Small intestine (tissue), 7 donors: ENCODE results near the gene SOX21. TPM values are rescaled to one million over a fixed set of nuclear protein-coding genes. Genes with fewer than 3 reads are reported as not detected.

Experiments
- DNase-seq, 2 donors: peaks; one replicate each; pipeline versions ENCODE4 v3.0.0 to v3.0.0-alpha.2; 2013
- FAIRE-seq: peaks from 2 replicates; lab custom pipeline; 2012; peaks lifted over from hg19 to GRCh38; lab: Jason Lieb, UNC
- H3K27ac ChIP-seq, 3 donors: one replicate each; pipeline ENCODE4 v1.5.1; 2013; ENCODE audit warnings: low read length in 2 of 3, mild to moderate bottlenecking in 2 of 3, control low read depth in 1 of 3, inconsistent platforms in 1 of 3, low read depth in 1 of 3, moderate library complexity in 1 of 3
- H3K27me3 ChIP-seq, 3 donors: one replicate each; pipeline ENCODE4 v1.6.1; 2013; ENCODE audit warnings: low read length in 3 of 3, inconsistent platforms in 1 of 3; ENCODE audit not compliant: control insufficient read depth in 3 of 3, insufficient read depth in 3 of 3
- H3K36me3 ChIP-seq, 3 donors: one replicate each; pipeline ENCODE4 v1.6.1; 2013; ENCODE audit warnings: low read length in 3 of 3, inconsistent platforms in 1 of 3, low read depth in 1 of 3, mild to moderate bottlenecking in 1 of 3, moderate library complexity in 1 of 3; ENCODE audit not compliant: control insufficient read depth in 3 of 3, insufficient read depth in 2 of 3
- H3K4me1 ChIP-seq, 3 donors: one replicate each; pipeline ENCODE4 v1.6.1; 2013; ENCODE audit warnings: low read length in 2 of 3, inconsistent platforms in 1 of 3, low read depth in 1 of 3, mild to moderate bottlenecking in 1 of 3, moderate library complexity in 1 of 3; ENCODE audit not compliant: control insufficient read depth in 3 of 3, insufficient read depth in 2 of 3
- H3K4me3 ChIP-seq, 3 donors: one replicate each; pipeline ENCODE4 v1.5.1; 2013; ENCODE audit warnings: low read length in 3 of 3, control low read depth in 1 of 3, inconsistent platforms in 1 of 3, low read depth in 1 of 3, mild to moderate bottlenecking in 1 of 3, moderate library complexity in 1 of 3
- H3K9me3 ChIP-seq, 2 donors: one replicate each; pipeline ENCODE4 v1.6.1; 2013; ENCODE audit warnings: low read depth in 1 of 2, low read length in 1 of 2; ENCODE audit not compliant: control insufficient read depth in 2 of 2, insufficient read depth in 1 of 2
- WGBS, 3 donors: extraction: QIAGEN DNeasy Blood & Tissue Kit; methylation state at CpG; one replicate each; pipeline ENCODE4 v1.1.7; 2013; 5-methylcytosine and 5-hydroxymethylcytosine counted together
- polyA plus RNA-seq, 4 donors: library from polyadenylated mRNA; stranded (reverse) in 3 of 4; unstranded in 1 of 4; fragments of 200-250 nt in 3 of 4; fragments of 120-200 nt in 1 of 4; gene quantifications; one replicate each; pipeline versions ENCODE4 v1.2.1 to v1.2.3, GENCODE V29; 2013
- donor health status: healthy with polysubstance abuse.
- donor health status: control.
- donor health status: control.
- donor health status: Bipolar disorder and iron deficiency.
- donor health status: healthy.

The SOX21 gene
- polyA plus RNA-seq, 4 donors, result not detected

- Histone ChIP-seq H3K4me1 (no peaks in the 10 kb centered on the region), H3K27me3 (peaks cover 16 to 82% (median 54%) of the 10 kb centered on the region in 3 donors), H3K9me3 (peaks cover 0 to 2% of the 10 kb centered on the region in 2 donors), H3K36me3 (no peaks in the 10 kb centered on the region), H3K27ac (no peak overlapping the region), H3K4me3 (no peak overlapping the region)
- no peak for DNase-seq
- no peak for FAIRE-seq
- 69 to 85% (median 71%) methylated on average over 5 of the region's 5 CpGs for WGBS, 3 donors
These were observed 11.8 kb downstream of the SOX21 start for GRCh38 chr13:94700536-94700935.

GRCh38 chr13:94700051-94700535 is 12.3 kb downstream of the SOX21 start:
- H3K27ac ChIP-seq, result no peak overlapping the region
- peaks cover 0 to 2% of the 10 kb centered on the region in 2 donors for H3K9me3 ChIP-seq
- 24 to 77% (median 61%) methylated on average over 3 of the region's 3 CpGs for WGBS, 3 donors
- no peak for DNase-seq
- FAIRE-seq, result no peak
- no peaks in the 10 kb centered on the region for H3K4me1 ChIP-seq
- no peaks in the 10 kb centered on the region for H3K36me3 ChIP-seq
- H3K4me3 ChIP-seq, result no peak overlapping the region
- peaks cover 13 to 77% (median 50%) of the 10 kb centered on the region in 3 donors for H3K27me3 ChIP-seq

- H3K4me3 ChIP-seq, result no peak overlapping the region
- no peaks in the 10 kb centered on the region for H3K4me1 ChIP-seq
- H3K36me3 ChIP-seq, result no peaks in the 10 kb centered on the region
- peaks cover 0 to 57% (median 19%) of the 10 kb centered on the region in 3 donors for H3K27me3 ChIP-seq
- H3K9me3 ChIP-seq, result no peaks in the 10 kb centered on the region
- DNase-seq (no peak), FAIRE-seq (no peak)
- H3K27ac ChIP-seq, result no peak overlapping the region
- 80 to 90% (median 81%) methylated on average over 1 of the region's 1 CpG for WGBS, 3 donors
These were observed 16.2 kb downstream of the SOX21 start for GRCh38 chr13:94696171-94696570.

- Histone ChIP-seq H3K9me3 (no peaks in the 10 kb centered on the region), H3K27ac (no peak overlapping the region), H3K4me1 (no peaks in the 10 kb centered on the region), H3K4me3 (no peak overlapping the region), H3K27me3 (peaks cover 0 to 28% (median 2%) of the 10 kb centered on the region in 3 donors), H3K36me3 (no peaks in the 10 kb centered on the region)
- WGBS, 3 donors, result 75 to 84% (median 80%) methylated on average over 4 of the region's 4 CpGs
- no peak for FAIRE-seq
- DNase-seq, result no peak
These were observed 20.3 kb downstream of the SOX21 start for GRCh38 chr13:94692030-94692429.

GRCh38 chr13:94683409-94683808 is 28.9 kb downstream of the SOX21 start:
- DNase-seq (no peak), FAIRE-seq (no peak)
- no peak overlapping the region for H3K27ac ChIP-seq
- no peaks in the 10 kb centered on the region for H3K4me1 ChIP-seq
- WGBS, 3 donors, result 80 to 85% (median 81%) methylated on average over 5 of the region's 5 CpGs
- no peaks in the 10 kb centered on the region for H3K36me3 ChIP-seq
- no peaks in the 10 kb centered on the region for H3K9me3 ChIP-seq
- no peak overlapping the region for H3K4me3 ChIP-seq
- H3K27me3 ChIP-seq, result peaks cover 0 to 7% (median 0%) of the 10 kb centered on the region in 3 donors

GRCh38 chr13:94682229-94682628 is 30.1 kb downstream of the SOX21 start:
- Histone ChIP-seq H3K27me3 (peaks cover 0 to 7% (median 2%) of the 10 kb centered on the region in 3 donors), H3K27ac (no peak overlapping the region), H3K4me3 (no peak overlapping the region), H3K36me3 (no peaks in the 10 kb centered on the region), H3K4me1 (no peaks in the 10 kb centered on the region), H3K9me3 (no peaks in the 10 kb centered on the region)
- FAIRE-seq (no peak), DNase-seq (no peak)
- WGBS, 3 donors, result 64 to 79% (median 67%) methylated on average over 2 of the region's 2 CpGs

GRCh38 chr13:94679614-94680013 is 32.7 kb downstream of the SOX21 start:
- no peak overlapping the region for H3K4me3 ChIP-seq
- no peaks in the 10 kb centered on the region for H3K9me3 ChIP-seq
- peaks cover 0 to 14% (median 4%) of the 10 kb centered on the region in 3 donors for H3K27me3 ChIP-seq
- H3K4me1 ChIP-seq, result no peaks in the 10 kb centered on the region
- FAIRE-seq (no peak), DNase-seq (no peak)
- no peak overlapping the region for H3K27ac ChIP-seq
- no peaks in the 10 kb centered on the region for H3K36me3 ChIP-seq
- 76 to 90% (median 88%) methylated on average over 6 of the region's 6 CpGs for WGBS, 3 donors

GRCh38 chr13:94678845-94679244 is 33.5 kb downstream of the SOX21 start:
- Histone ChIP-seq H3K9me3 (no peaks in the 10 kb centered on the region), H3K27ac (no peak overlapping the region), H3K36me3 (no peaks in the 10 kb centered on the region), H3K4me3 (no peak overlapping the region), H3K4me1 (no peaks in the 10 kb centered on the region), H3K27me3 (peaks cover 0 to 14% (median 4%) of the 10 kb centered on the region in 3 donors)
- WGBS, 3 donors, result 86 to 87% (median 86%) methylated on average over 2 of the region's 2 CpGs
- no peak for DNase-seq
- FAIRE-seq, result no peak

- FAIRE-seq, result no peak
- WGBS, 3 donors, result 72 to 88% (median 81%) methylated on average over 2 of the region's 2 CpGs
These were observed 34.5 kb downstream of the SOX21 start for GRCh38 chr13:94677799-94678198.

More at GRCh38 chr13:94677799-94678198, 34.5 kb downstream of the SOX21 start:
- Histone ChIP-seq H3K27me3 (peaks cover 0 to 14% (median 4%) of the 10 kb centered on the region in 3 donors), H3K27ac (no peak overlapping the region), H3K4me3 (no peak overlapping the region), H3K9me3 (no peaks in the 10 kb centered on the region), H3K36me3 (no peaks in the 10 kb centered on the region), H3K4me1 (no peaks in the 10 kb centered on the region)
- no peak for DNase-seq
